T follicular helper cell (primary cell): Measurements from ENCODE around the gene COPS3.
"Not testable (repeated sequence)": the region's sequence is repeated elsewhere in the genome, so short reads cannot be mapped to it uniquely, and the experiment has no call there.

Experiments used
- DNase-seq: peaks from one replicate; pipeline ENCODE4 v3.0.0-alpha.2; 2020; ENCODE audit warnings: low read depth

Gene COPS3

GRCh38 chr17:17303010-17303846 lies 22.2 kb upstream of the COPS3 start, which contains the start of gene NT5M:
NT5M (plus strand) TSS chr17:17303373; CDS start chr17:17303551, 178 bp downstream.
- DNase-seq, result peak; percentile 47

- not testable (repeated sequence) for DNase-seq
Observed at GRCh38 chr17:17301659-17302058, 20.6 kb upstream of the COPS3 start.

- no peak for DNase-seq
Observed at GRCh38 chr17:17300624-17301568, 19.9 kb upstream of the COPS3 start.

DNA sequence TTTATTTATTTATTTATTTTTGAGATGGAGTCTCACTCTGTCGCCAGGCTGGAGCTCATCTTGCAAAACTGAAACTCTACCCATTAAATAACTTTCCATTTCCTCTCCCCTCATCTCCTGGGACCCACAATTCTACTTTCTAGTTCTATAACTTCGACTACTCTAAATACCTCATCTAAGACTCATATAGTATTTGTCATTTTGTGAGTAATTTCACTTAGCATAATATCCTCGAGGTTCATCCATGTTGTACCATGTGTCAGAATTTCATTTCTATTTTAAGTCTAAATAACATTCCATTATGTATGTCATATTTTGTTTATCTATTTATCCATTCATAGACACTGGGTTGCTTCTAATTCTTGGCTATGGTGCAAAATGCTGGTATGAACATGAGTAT lies 17.1 kb upstream of the COPS3 start:
- no peak for DNase-seq

- no peak for DNase-seq
Observed at GRCh38 chr17:17297217-17297616, 16.2 kb upstream of the COPS3 start.

- DNase-seq, result no peak
Observed at GRCh38 chr17:17295141-17295540, 14.1 kb upstream of the COPS3 start.

DNA sequence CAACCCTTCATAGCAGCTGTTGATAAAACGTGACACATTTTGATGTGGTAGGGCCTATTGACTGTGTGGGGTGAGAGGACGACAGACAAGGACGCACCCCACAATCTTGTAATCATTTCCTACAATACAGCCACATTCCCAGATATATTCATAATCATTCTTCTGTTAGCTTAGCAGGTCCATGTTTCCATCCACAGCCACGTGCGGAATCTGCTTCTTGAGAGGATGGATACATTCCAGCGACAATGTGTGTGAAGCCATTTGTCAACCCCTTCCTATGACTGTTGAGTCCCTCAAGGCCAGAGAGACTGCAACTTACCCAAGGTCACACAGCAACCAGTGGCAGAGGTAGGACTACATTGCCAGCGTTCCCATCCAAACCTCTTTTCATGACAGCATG lies 8.7 kb upstream of the COPS3 start:
- DNase-seq, result no peak

DNA sequence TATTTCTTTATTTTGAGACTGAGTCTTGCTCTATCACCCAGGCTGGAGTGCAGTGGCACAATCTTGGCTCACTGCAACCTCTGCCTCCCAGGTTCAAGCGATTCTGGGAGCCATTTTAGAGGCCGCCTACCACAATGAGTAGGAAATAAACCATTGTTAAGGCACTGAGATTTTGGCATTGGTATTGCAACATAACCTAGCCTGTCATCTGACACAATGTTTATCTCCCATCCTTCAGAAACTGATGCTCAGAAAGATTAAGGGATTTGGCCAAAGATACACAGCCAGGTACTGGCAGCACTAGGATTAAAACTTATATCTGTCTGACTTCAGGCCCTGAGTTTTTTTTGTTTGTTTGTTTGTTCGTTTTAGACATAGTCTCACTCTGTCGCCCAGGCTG lies 8.0 kb upstream of the COPS3 start:
- no peak for DNase-seq

DNA sequence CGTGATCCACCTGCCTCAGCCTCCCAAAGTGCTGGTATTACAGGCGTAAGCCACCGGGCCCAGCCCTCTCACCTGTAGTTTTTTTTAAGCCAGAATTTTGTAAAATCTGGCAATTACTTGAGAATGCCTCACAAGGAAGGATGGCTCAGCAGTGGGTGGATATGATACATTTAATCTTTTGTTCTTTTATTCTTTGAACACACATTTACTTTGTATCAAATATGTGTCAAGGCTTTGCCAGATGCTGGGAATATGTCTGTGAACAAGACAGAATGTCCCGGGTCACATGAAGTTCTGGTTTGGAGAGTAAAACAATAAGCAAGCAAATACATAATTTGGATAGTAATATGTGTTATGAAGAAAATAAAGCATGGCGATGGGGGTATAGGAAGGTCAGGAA lies 4.9 kb upstream of the COPS3 start:
- no peak for DNase-seq

- DNase-seq, result no peak
Observed at GRCh38 chr17:17279316-17279715, 1.7 kb downstream of the COPS3 start.

- DNase-seq, result not testable (repeated sequence)
Observed at GRCh38 chr17:17277431-17277830, 3.6 kb downstream of the COPS3 start.

- DNase-seq, result no peak
Observed at GRCh38 chr17:17275971-17276370, 5.1 kb downstream of the COPS3 start.

DNA sequence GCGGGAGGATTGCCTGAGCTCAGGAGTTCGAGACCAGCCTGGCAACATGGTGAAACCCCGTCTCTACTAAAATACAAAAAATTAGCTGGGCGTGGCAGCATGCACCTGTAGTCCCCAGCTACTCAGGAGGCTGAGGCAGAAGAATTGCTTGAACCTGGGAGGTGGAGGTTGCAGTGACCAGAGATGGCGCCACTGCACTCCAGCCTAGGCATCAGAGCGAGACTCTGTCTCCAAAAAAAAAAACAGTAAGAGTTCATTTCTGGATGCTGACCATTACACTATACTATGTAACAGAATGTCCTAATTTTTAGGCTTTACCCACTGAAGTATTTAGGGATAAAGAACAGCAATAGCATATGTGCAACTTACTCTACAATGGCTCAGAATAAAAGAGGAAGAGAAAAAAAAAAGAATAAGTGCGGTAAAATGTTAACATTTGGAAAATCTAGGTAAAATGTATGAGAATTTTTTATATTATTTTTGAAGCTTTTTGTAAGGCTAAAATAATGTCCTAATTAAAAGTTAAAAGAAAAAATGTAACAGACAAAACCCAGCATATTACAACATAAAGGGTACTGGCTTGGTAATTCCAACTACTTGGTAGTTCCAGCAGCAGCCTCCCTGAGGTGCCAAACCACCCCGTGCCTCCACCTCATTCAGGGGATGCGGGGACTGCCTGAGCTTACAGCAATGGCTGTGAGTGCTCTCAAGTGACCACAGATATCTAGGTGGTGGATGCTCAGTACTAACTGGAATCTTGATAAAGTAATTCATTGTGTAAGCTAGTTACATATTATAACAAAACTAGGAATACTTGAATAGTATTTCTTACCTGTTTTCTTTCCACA lies 10.9 kb downstream of the COPS3 start:
- no peak for DNase-seq

DNA sequence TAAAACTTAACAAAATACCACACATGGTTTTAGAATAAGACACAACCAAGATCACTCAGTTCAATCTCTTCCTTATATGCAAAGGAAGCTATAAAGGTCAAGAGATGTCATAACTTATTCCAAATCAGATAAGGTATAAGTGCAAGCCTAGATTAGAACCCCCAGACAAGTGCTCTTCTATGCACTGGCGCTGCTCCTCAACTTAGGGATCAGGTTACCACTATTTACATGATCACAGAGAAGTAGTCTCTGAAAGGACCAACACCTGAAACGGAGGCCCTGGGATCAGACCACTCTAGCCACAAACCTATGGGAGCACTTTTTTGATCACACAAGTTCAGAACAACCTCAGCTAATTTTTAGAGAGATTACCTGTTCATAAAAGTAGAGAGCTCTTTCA lies 16.6 kb downstream of the COPS3 start:
- no peak for DNase-seq

DNA sequence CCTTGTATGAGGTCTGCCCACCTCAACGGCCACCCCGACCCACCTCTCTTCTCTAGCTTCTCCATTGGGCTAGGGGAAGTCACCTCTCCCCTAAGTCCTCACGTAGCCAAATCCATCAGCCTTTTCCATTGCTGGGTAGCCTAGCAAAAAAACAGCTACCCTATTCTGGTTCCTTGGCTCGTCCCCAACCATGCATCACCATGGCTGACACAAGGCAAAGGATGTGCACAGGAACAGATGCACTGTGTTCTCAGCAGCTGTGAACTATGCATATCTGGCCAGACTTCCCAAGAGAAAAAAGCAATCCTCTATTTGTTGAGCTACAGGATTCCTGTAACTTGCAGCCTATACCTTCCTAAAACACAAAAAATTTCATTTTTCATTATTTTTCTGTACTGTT lies 22.0 kb downstream of the COPS3 start:
- no peak for DNase-seq

GRCh38 chr17:17258011-17258410 lies 23.0 kb downstream of the COPS3 start:
- DNase-seq, result no peak

GRCh38 chr17:17256316-17256715 lies 24.7 kb downstream of the COPS3 start:
- no peak for DNase-seq

DNA sequence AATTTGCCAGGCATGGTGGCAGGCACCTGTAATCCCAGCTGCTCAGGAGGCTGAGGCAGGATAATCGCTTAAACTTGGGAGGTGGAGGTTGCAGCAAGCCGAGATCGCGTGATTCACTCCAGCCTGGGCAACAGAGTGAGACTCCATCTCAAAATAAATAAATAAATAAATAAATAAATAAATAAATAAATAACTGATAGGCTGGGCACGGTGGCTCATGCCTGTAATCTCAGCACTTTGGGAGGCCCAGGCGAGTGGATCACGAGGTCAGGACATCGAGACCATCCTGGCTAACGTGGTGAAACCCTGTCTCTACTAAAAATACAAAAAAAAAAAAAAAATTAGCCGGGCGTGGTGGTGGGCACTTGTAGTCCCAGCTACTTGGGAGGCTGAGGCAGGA lies 25.4 kb downstream of the COPS3 start:
- not testable (repeated sequence) for DNase-seq

GRCh38 chr17:17254036-17254435 lies 27.0 kb downstream of the COPS3 start:
- no peak for DNase-seq

DNA sequence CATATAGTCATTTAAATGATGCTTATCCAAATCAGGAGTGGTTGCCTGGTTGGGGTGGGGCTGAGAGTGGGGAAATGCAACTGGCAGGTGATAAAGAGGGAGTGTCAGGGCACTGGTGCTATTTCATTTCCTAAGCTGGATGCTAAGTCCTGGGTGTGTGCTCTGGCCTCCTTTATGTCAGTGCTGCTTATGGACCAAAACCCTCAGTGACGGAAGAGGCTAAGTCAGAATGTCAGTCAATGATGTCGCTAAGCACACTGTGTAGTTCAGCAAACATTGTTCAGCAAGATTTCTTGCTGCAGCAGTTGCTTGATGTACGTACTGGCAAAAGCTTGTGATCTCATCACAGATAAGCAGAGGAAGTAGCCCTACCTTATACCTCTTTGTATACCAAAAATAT lies 27.6 kb downstream of the COPS3 start:
- DNase-seq, result no peak

DNA sequence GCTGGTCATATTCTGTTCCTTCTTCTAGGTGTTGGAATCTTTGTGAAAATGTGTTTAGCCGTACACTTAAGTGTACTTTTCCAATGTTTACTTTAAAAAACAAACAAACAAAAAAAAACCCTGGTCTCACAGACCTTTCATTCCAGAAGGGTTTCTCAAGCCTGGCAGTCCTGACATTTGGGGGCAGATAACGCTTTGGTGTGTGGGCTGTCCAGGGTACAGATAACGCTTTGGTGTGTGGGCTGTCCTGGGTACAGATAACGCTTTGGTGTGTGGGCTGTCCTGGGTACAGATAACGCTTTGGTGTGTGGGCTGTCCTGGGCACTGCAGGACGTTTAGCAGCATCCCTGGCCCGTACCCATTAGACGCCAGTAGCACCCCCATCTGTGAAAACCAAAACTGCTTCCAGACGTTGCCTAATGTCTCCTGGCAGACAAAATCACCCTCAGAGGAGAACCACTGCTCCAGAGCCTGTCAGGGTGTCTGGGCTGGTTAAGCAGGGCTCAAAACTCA lies 28.8 kb downstream of the COPS3 start:
- no peak for DNase-seq

DNA sequence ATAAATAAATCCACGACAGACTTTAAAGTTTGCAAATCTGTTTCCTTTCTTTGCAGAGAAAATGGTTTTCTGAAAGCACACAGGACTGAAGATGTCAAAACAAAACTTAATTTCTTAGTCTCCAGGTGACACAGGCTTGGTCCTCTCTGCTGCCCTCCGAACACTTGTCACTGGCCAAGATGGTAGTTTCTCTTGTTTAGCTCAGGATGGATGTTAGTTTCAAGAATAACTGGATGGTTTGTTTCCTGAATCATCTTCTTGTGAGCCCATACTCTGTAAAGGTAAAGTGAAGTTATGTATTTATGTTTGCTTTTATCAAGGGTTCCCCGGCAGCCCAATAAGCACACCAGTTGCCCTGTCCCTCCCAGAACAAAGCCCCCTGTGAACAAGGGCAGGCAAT lies 34.2 kb downstream of the COPS3 start:
- no peak for DNase-seq
